Inflammatory macrophage treated with lipopolysaccharide for 4 hours (primary cell): ENCODE data around the gene ADCY9.
A peak's percentile ranks its signal among the peaks of the same experiment; 100 is the strongest.
"Not testable (repeated sequence)": the region's sequence is repeated elsewhere in the genome, so short reads cannot be mapped to it uniquely, and the experiment has no call there.

ENCODE experiments used
- DNase-seq: peaks from one replicate; pipeline ENCODE4 v3.0.0-alpha.2; 2020

The ADCY9 gene

GRCh38 chr16:4092547-4093265 lies 23.5 kb downstream of the ADCY9 start:
- DNase-seq = no peak

- DNase-seq = no peak
These were observed 24.8 kb downstream of the ADCY9 start for GRCh38 chr16:4091240-4092012.

- peak; percentile 37 for DNase-seq
These were observed 25.8 kb downstream of the ADCY9 start for GRCh38 chr16:4090351-4090851.

- DNase-seq = no peak
These were observed 26.4 kb downstream of the ADCY9 start for GRCh38 chr16:4089811-4090301.

- DNase-seq = no peak
These were observed 26.9 kb downstream of the ADCY9 start for GRCh38 chr16:4089251-4089810.

GRCh38 chr16:4087990-4088577 lies 28.2 kb downstream of the ADCY9 start:
- DNase-seq = no peak

GRCh38 chr16:4087099-4087885 lies 28.9 kb downstream of the ADCY9 start:
- no peak for DNase-seq

GRCh38 chr16:4086153-4086552 lies 30.1 kb downstream of the ADCY9 start:
- no peak for DNase-seq

GRCh38 chr16:4085405-4085970 lies 30.8 kb downstream of the ADCY9 start:
- no peak for DNase-seq

GRCh38 chr16:4083347-4083870 lies 32.8 kb downstream of the ADCY9 start:
- DNase-seq = no peak

- DNase-seq = no peak
These were observed 33.7 kb downstream of the ADCY9 start for GRCh38 chr16:4082474-4083044.

- DNase-seq = no peak
These were observed 34.7 kb downstream of the ADCY9 start for GRCh38 chr16:4081521-4082021.

GRCh38 chr16:4081047-4081446 lies 35.2 kb downstream of the ADCY9 start:
- DNase-seq = no peak

GRCh38 chr16:4077174-4077649 lies 39.0 kb downstream of the ADCY9 start:
- DNase-seq = no peak

GRCh38 chr16:4075534-4075933 lies 40.7 kb downstream of the ADCY9 start:
- no peak for DNase-seq

GRCh38 chr16:4073150-4073549 lies 43.1 kb downstream of the ADCY9 start:
- not testable (repeated sequence) for DNase-seq

- DNase-seq = no peak
These were observed 44.3 kb downstream of the ADCY9 start for GRCh38 chr16:4071686-4072561.

- no peak for DNase-seq
These were observed 45.3 kb downstream of the ADCY9 start for GRCh38 chr16:4070936-4071335.

- no peak for DNase-seq
These were observed 48.8 kb downstream of the ADCY9 start for GRCh38 chr16:4067262-4068001.
